Mesendoderm (in vitro differentiated cells): Measurements from ENCODE around the gene CPEB4.

ENCODE experiments used
- DNase-seq: peaks from one replicate; pipeline ENCODE4 v3.0.0; 2013
- H2AK5ac ChIP-seq: 2 replicates; pipeline ENCODE4 v1.6.1; 2013; ENCODE audit warnings: low read length, inconsistent platforms
- H2BK120ac ChIP-seq: 2 replicates; pipeline ENCODE4 v1.6.1; 2013; ENCODE audit warnings: low read depth, mild to moderate bottlenecking, low read length, moderate library complexity, mixed read lengths
- H2BK15ac ChIP-seq: replicated peaks from 2 replicates; pipeline ENCODE4 v1.6.1; 2013; ENCODE audit warnings: low read depth, mild to moderate bottlenecking, moderate library complexity
- H2BK5ac ChIP-seq: 2 replicates; pipeline ENCODE4 v1.6.1; 2013; ENCODE audit warnings: low read length, inconsistent platforms
- H3K18ac ChIP-seq: 2 replicates; pipeline ENCODE4 v1.6.1; 2013; ENCODE audit warnings: mild to moderate bottlenecking, low read length, mixed read lengths
- H3K23ac ChIP-seq: one replicate; pipeline ENCODE4 v1.6.1; 2013; ENCODE audit warnings: low read length
- H3K27ac ChIP-seq: 2 replicates; pipeline ENCODE4 v1.5.1; 2013; ENCODE audit warnings: low read depth, mild to moderate bottlenecking, inconsistent platforms, low read length, moderate library complexity
- H3K27me3 ChIP-seq: 2 replicates; pipeline ENCODE4 v1.6.1; 2013; ENCODE audit warnings: low read length, control low read depth, mild to moderate bottlenecking, inconsistent platforms; ENCODE audit not compliant: insufficient read depth, poor library complexity
- H3K36me3 ChIP-seq: 2 replicates; pipeline ENCODE4 v1.6.1; 2013; ENCODE audit warnings: low read length, inconsistent platforms; ENCODE audit not compliant: control insufficient read depth, insufficient read depth
- H3K4ac ChIP-seq: one replicate; pipeline ENCODE4 v1.6.1; 2013; ENCODE audit warnings: low read depth, mild to moderate bottlenecking, low read length, moderate library complexity
- H3K4me1 ChIP-seq: 2 replicates; pipeline ENCODE4 v1.6.1; 2013; ENCODE audit warnings: low read depth, low read length, inconsistent platforms; ENCODE audit not compliant: control insufficient read depth
- H3K4me2 ChIP-seq: 2 replicates; pipeline ENCODE4 v1.6.1; 2013; ENCODE audit warnings: low read length
- H3K4me3 ChIP-seq: 2 replicates; pipeline ENCODE4 v1.5.1; 2013; ENCODE audit warnings: mild to moderate bottlenecking, low read length
- H3K56ac ChIP-seq: one replicate; pipeline ENCODE4 v1.6.1; 2013; ENCODE audit warnings: low read length
- H3K79me1 ChIP-seq: 2 replicates; pipeline ENCODE4 v1.6.1; 2013; ENCODE audit warnings: low read length, inconsistent platforms
- H3K79me2 ChIP-seq: 2 replicates; pipeline ENCODE4 v1.6.1; 2013; ENCODE audit warnings: mild to moderate bottlenecking, low read length; ENCODE audit not compliant: control insufficient read depth, insufficient read depth
- H3K9ac ChIP-seq: 2 replicates; pipeline ENCODE4 v1.6.1; 2013; ENCODE audit warnings: low read length, inconsistent platforms
- H4K5ac ChIP-seq: one replicate; pipeline ENCODE4 v1.6.1; 2013; ENCODE audit warnings: low read length
- H4K8ac ChIP-seq: one replicate; pipeline ENCODE4 v1.6.1; 2013; ENCODE audit warnings: low read depth, mild to moderate bottlenecking, control low read depth, low read length, moderate library complexity
- WGBS: extraction: QIAGEN DNeasy Blood & Tissue Kit; methylation state at CpG from one replicate; pipeline ENCODE4 v1.1.7; 2013; ENCODE audit warnings: low lambda C conversion rate, missing lambda C conversion rate; ENCODE audit not compliant: insufficient coverage; ENCODE audit errors: extremely low coverage; 5-methylcytosine and 5-hydroxymethylcytosine counted together

CPEB4 gene

DNA sequence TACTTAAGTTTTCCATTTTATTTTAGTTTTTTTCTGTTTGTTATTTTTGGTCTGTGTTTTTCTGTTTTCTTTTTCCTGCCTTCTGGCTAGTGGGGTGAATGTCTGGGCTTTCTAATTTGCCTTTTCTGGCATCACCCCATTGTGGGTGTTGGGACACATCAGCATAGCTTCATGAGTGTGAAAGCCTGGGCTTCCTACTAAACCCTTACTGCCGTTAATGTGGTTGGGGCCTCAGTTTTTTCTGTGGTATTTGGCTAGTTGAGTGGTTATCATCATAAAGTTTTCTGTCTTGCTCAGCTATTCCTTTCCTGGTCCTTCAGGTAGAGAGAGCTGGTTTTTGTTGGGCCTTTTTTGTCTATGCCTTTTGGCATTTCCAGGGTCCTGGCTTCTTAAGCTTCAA, 122.2 kb downstream of the CPEB4 start:
- H3K79me2 ChIP-seq, result no peaks in the 10 kb centered on the region
- H2BK120ac ChIP-seq, result no peak overlapping the region
- H3K4me1 ChIP-seq, result no peaks in the 10 kb centered on the region
- H3K9ac ChIP-seq, result no peak overlapping the region
- H3K79me1 ChIP-seq, result no peaks in the 10 kb centered on the region
- no peak overlapping the region for H3K4me2 ChIP-seq
- no peak overlapping the region for H2BK5ac ChIP-seq
- no peak overlapping the region for H2AK5ac ChIP-seq
- H3K27ac ChIP-seq, result no peak overlapping the region
- no peak overlapping the region for H4K8ac ChIP-seq
- H3K36me3 ChIP-seq, result no peaks in the 10 kb centered on the region
- H3K56ac ChIP-seq, result no peak overlapping the region
- H2BK15ac ChIP-seq, result no peak overlapping the region
- no CpG with 5 or more reads among the region's 1 CpG for WGBS
- no peaks in the 10 kb centered on the region for H3K27me3 ChIP-seq
- H4K5ac ChIP-seq, result no peak overlapping the region
- DNase-seq, result no peak
- H3K4ac ChIP-seq, result no peak overlapping the region
- H3K23ac ChIP-seq, result no peak overlapping the region
- no peak overlapping the region for H3K4me3 ChIP-seq
- H3K18ac ChIP-seq, result no peak overlapping the region

DNA sequence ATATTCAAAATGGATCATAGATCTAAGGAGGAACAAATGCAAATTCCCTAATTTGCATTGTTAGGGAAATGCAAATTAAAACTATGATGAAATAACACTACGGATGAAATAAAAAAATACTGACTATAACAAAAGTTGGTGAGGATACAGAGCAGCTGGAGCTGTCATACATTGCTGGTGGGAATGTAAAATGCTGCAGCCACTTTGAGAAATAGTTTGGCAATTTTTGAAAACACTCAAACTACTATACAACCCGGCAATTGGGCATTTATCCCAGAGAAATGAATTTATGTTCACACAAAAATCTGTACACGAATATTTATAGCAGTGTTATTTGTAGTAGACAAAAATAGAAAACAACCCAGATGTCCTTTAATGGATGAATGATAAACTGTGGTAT, 123.3 kb downstream of the CPEB4 start:
- Histone ChIP-seq H3K27me3 (no peaks in the 10 kb centered on the region), H4K5ac (no peak overlapping the region), H3K4me1 (no peaks in the 10 kb centered on the region), H3K79me2 (no peaks in the 10 kb centered on the region), H3K23ac (no peak overlapping the region), H2BK5ac (no peak overlapping the region), H2BK15ac (no peak overlapping the region), H4K8ac (no peak overlapping the region), H3K27ac (no peak overlapping the region), H3K4me2 (no peak overlapping the region), H3K4me3 (no peak overlapping the region), H3K4ac (no peak overlapping the region), H2BK120ac (no peak overlapping the region), H3K36me3 (no peaks in the 10 kb centered on the region), H3K9ac (no peak overlapping the region), H3K18ac (no peak overlapping the region), H2AK5ac (no peak overlapping the region), H3K79me1 (no peaks in the 10 kb centered on the region), H3K56ac (no peak overlapping the region)
- DNase-seq, result no peak
- WGBS, result no CpG with 5 or more reads among the region's 3 CpGs
